ENCODE measurements around the gene PLAC8L1.
A peak's percentile ranks its signal among the peaks of the same experiment; 100 is the strongest.

The PLAC8L1 gene

DNA sequence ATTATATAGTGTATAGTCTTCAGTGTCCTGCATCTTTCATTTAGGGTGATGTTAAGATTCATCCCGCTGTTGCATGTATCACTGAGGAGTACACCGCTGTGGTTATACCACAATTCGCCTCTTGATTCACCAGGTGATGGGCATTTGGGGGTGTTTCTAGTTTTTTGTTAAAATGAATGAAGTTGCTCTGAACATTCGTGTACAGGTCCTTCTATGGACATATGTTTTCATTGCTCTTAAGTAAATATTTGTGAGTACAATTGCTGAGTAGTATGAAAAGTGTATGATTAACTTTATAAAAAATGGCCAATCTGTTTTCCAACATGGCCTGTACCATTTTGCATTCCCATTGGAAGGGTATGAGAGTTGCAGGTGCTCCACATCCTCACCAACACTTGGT, 61.7 kb downstream of the PLAC8L1 start:
- no peak overlapping the region for H3K27ac ChIP-seq
- TF ChIP-seq ZFX (IDR thresholded peaks at IDR 0.05) (no peak), CTCF (conservative IDR thresholded peaks at IDR 0.05) (no peak)

GRCh38 chr5:146042628-146043279, 62.6 kb downstream of the PLAC8L1 start:
- H3K27ac ChIP-seq: no peak overlapping the region
- TF ChIP-seq CTCF (conservative IDR thresholded peaks at IDR 0.05) (no peak), ZFX (IDR thresholded peaks at IDR 0.05) (no peak)

DNA sequence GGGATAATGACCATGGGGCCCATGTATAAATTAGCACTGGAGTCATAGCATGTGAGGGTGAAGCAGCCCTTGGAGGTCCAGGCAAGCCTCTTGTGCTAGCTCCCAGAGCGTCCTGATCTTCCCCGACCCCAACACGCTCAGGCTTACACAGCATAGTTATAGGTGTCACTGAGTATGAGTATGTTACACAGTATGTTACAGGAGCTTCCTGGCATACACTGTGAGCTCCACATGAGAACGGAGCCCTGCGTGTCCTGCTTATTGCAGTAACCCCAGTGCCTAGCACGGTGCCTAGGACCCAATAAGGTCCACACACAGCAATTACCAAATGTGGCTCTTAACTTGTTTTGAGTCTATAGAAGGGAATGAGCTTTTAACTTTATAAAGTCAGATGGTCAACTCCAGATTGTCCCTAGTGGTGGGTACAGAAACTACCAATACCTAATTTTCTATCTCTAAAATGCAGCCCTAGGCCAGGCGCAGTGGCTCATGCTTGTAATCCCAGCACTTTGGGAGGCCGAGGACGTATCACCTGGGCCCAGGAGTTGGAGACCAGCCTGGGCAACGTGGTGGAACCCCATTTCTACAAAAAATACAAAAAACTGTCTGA, 64.1 kb downstream of the PLAC8L1 start:
- H3K27ac ChIP-seq: no peak overlapping the region
- TF ChIP-seq ZFX (IDR thresholded peaks at IDR 0.05) (no peak), CTCF (conservative IDR thresholded peaks at IDR 0.05) (peak; percentile 70)

GRCh38 chr5:146040527-146040926, 64.8 kb downstream of the PLAC8L1 start:
- TF ChIP-seq ZFX (IDR thresholded peaks at IDR 0.05): no peak
- no peak overlapping the region for H3K27ac ChIP-seq

DNA sequence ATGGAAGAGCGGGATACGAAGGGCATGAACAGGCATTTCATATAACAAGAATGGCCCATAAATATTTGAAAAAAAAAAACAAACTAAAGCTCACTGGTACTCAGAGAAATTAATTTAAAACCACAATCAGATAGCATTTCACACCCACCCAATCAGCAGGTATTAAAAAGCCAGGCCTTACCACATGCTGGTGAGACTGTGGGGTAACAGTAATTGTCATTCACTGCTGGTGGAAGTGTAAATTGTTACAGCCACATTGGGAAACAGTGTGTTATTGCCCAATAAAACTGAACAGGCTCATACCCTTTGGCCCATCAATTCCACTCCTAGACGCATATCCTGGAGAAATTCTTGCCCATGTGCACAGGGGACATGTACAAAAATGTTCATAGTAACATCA, 66.0 kb downstream of the PLAC8L1 start:
- H3K27ac ChIP-seq: no peak overlapping the region
- no peak for TF ChIP-seq ZFX (IDR thresholded peaks at IDR 0.05)
- TF ChIP-seq CTCF (conservative IDR thresholded peaks at IDR 0.05): no peak

DNA sequence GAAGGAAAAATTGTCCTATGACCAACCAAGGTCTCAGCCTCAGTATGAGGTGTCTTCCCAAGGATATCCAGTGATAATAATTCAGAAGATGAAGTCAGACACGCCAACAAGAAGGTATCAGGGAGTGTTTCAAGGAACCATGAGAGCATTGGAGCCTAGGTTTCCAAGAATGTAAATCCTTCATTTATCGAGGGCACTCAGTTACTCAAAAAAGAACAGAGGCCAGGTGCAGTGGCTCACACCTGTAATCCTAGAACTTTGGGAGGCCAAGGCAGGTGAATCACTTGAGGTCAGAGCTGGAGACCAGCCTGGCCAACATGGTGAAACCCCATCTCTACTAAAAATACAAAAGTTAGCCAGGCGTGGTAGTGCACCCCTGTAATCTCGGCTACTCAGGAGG, 70.8 kb downstream of the PLAC8L1 start:
- no peak for TF ChIP-seq ZFX (IDR thresholded peaks at IDR 0.05)
- no peak for TF ChIP-seq CTCF (conservative IDR thresholded peaks at IDR 0.05)
- H3K27ac ChIP-seq: no peak overlapping the region

Measured in C4-2B (cell line).